HCT116 (cell line): Measurements from ENCODE around the gene KCTD10. TPM values are rescaled to one million over a fixed set of nuclear protein-coding genes. Genes with fewer than 3 reads are reported as not detected.

Source experiments
- ATAC-seq: fragments of 200-7000 bp; cut with Tn5 transposase; 2 replicates; pipeline ENCODE4 v1.9.1; 2020; ENCODE audit warnings: mild to moderate bottlenecking, moderate library complexity
- BruUV-seq: library from RNA; stranded (reverse); fragments of 400-500 nt; replicated peaks from 2 replicates; lab custom pipeline; 2021; lab: Mats Ljungman, UMichigan
- CTCF ChIA-PET: fragments of 300-600 bp; sonication (Branson Sonifier 250); formaldehyde crosslinking; loops from one replicate; lab custom pipeline; 2021; ENCODE audit warnings: antibody characterized with exemption; lab: Charles Lee
- POLR2A ChIA-PET: fragments of 300-600, 350-600 bp; sonication (Branson Sonifier 250); formaldehyde crosslinking; loops from one replicate; lab custom pipeline; 2021; ENCODE audit warnings: antibody characterized with exemption; lab: Charles Lee
- RAD21 ChIA-PET, 2 experiments: fragments of 300-600 bp; sonication (Branson Sonifier 250); formaldehyde crosslinking; loops; one replicate each; lab custom pipeline; 2023; ENCODE audit warnings: low total read pairs in 2 of 2; ENCODE audit not compliant: uncharacterized antibody in 2 of 2, unreplicated experiment in 2 of 2, low non-redundant PET in 1 of 2; lab: Charles Lee
- DNase-seq: peaks from one replicate; pipeline ENCODE4 v3.0.0-alpha.2; 2010; ENCODE audit warnings: low read depth, low spot score
- H2AFZ ChIP-seq: fragments of 200-600 bp; shearing (Covaris generic), sonication (generic); 2 replicates; pipeline ENCODE4 v1.6.1; 2017; ENCODE audit warnings: low read depth, mixed run types, mixed read lengths, antibody characterized with exemption, low read length; ENCODE audit not compliant: poor library complexity, severe bottlenecking
- H3K27ac ChIP-seq: 2 replicates; pipeline ENCODE4 v1.5.1; 2012; ENCODE audit warnings: low read depth, low read length
- H3K27me3 ChIP-seq: fragments of 200-600 bp; sonication (generic); 2 replicates; pipeline ENCODE4 v1.6.1; 2016; ENCODE audit warnings: mixed run types, low read length, mixed read lengths; ENCODE audit not compliant: insufficient read depth
- H3K36me3 ChIP-seq, 2 experiments: fragments of 200-500 bp in 1 of 2; fragments of 200-600 bp in 1 of 2; sonication (Bioruptor generic) in 1 of 2; sonication (generic) in 1 of 2; 2 replicates each; pipeline versions ENCODE4 v1.5.1 to v1.6.1; 2014 to 2016; ENCODE audit warnings: low read length in 2 of 2, inconsistent platforms in 1 of 2, mixed read lengths in 1 of 2, mixed run types in 1 of 2; ENCODE audit not compliant: insufficient read depth in 2 of 2, control insufficient read depth in 1 of 2
- H3K4me1 ChIP-seq, 2 experiments: fragments of 200-600 bp in 1 of 2; sonication (generic) in 1 of 2; 2 replicates each; pipeline versions ENCODE4 v1.5.1 to v1.6.1; 2012 to 2017; ENCODE audit warnings: low read length in 2 of 2, inconsistent platforms in 1 of 2, mild to moderate bottlenecking in 1 of 2, mixed read lengths in 1 of 2, mixed run types in 1 of 2, moderate library complexity in 1 of 2; ENCODE audit not compliant: insufficient read depth in 2 of 2, control insufficient read depth in 1 of 2
- H3K4me2 ChIP-seq: fragments of 200-600 bp; sonication (generic); 2 replicates; pipeline ENCODE4 v1.6.1; 2017; ENCODE audit warnings: mixed run types, low read length, mixed read lengths
- H3K4me3 ChIP-seq, 2 experiments: fragments of 200-600 bp in 1 of 2; sonication (generic) in 1 of 2; replicated peaks in 1 of 2; 2 replicates each; pipeline ENCODE4 v1.5.1; 2011 to 2016; ENCODE audit warnings: low read length in 2 of 2, control low read depth in 1 of 2, low read depth in 1 of 2, mild to moderate bottlenecking in 1 of 2, mixed read lengths in 1 of 2, mixed run types in 1 of 2
- H3K79me2 ChIP-seq: fragments of 200-600 bp; sonication (generic); 2 replicates; pipeline ENCODE4 v1.6.1; 2017; ENCODE audit warnings: mild to moderate bottlenecking, mixed run types, low read length, moderate library complexity, mixed read lengths; ENCODE audit not compliant: insufficient read depth
- H3K9ac ChIP-seq: fragments of 200-600 bp; sonication (generic); 2 replicates; pipeline ENCODE4 v1.6.1; 2016; ENCODE audit warnings: low read length, mixed read lengths
- H3K9me2 ChIP-seq: fragments of 200-600 bp; sonication (generic), shearing (Covaris generic); 2 replicates; pipeline ENCODE4 v1.6.1; 2017; ENCODE audit warnings: mixed run types, mild to moderate bottlenecking, moderate library complexity; ENCODE audit not compliant: insufficient read depth
- H3K9me3 ChIP-seq, 2 experiments: fragments of 200-500 bp in 1 of 2; fragments of 200-600 bp in 1 of 2; sonication (Bioruptor generic) in 1 of 2; sonication (generic) in 1 of 2; 2 replicates each; pipeline ENCODE4 v1.6.1; 2014 to 2017; ENCODE audit warnings: low read length in 2 of 2, mixed read lengths in 2 of 2, inconsistent platforms in 1 of 2, low read depth in 1 of 2, mild to moderate bottlenecking in 1 of 2, mixed run types in 1 of 2, moderate library complexity in 1 of 2; ENCODE audit not compliant: control insufficient read depth in 1 of 2, insufficient read depth in 1 of 2
- H4K20me1 ChIP-seq: fragments of 200-600 bp; sonication (generic), shearing (Covaris generic); 2 replicates; pipeline ENCODE4 v1.6.1; 2017; ENCODE audit warnings: mixed run types, mild to moderate bottlenecking, moderate library complexity; ENCODE audit not compliant: insufficient read depth
- CBX3 ChIP-seq: IDR thresholded peaks from 2 replicates; pipeline ENCODE4 v1.6.1; 2012; ENCODE audit warnings: low read depth
- CEBPB ChIP-seq: IDR thresholded peaks from 2 replicates; pipeline ENCODE4 v1.6.1; 2012; ENCODE audit warnings: low read depth
- CTCF ChIP-seq, 3 experiments: fragments of 200-600 bp in 1 of 3; sonication (generic) in 1 of 3; IDR thresholded peaks in 2 of 3; conservative IDR thresholded peaks in 1 of 3; 2 replicates each; pipeline ENCODE4 v1.5.1; 2012 to 2017; ENCODE audit warnings: low read depth in 2 of 3, low read length in 2 of 3, antibody characterized with exemption in 1 of 3, borderline replicate concordance in 1 of 3, control low read depth in 1 of 3, mild to moderate bottlenecking in 1 of 3, mixed read lengths in 1 of 3, mixed run types in 1 of 3, moderate library complexity in 1 of 3; ENCODE audit not compliant: insufficient read depth in 1 of 3
- EZH2 ChIP-seq: fragments of 200-600 bp; sonication (generic); IDR thresholded peaks from 2 replicates; pipeline ENCODE4 v1.6.1; 2017; ENCODE audit warnings: antibody characterized with exemption, mixed run types
- EZH2phosphoT487 ChIP-seq: fragments of 200-600 bp; IDR thresholded peaks from 2 replicates; pipeline ENCODE4 v1.6.1; 2018; ENCODE audit warnings: antibody characterized with exemption, borderline replicate concordance
- FOSL1 ChIP-seq: IDR thresholded peaks from 2 replicates; pipeline ENCODE4 v1.6.1; 2012; ENCODE audit warnings: low read depth
- JUND ChIP-seq: IDR thresholded peaks from 2 replicates; pipeline ENCODE4 v1.6.1; 2012
- POLR2A ChIP-seq: IDR thresholded peaks from 2 replicates; pipeline ENCODE4 v1.7.0; 2011; ENCODE audit warnings: borderline replicate concordance; ENCODE audit not compliant: insufficient read depth, insufficient read length; ENCODE audit errors: extremely low read depth
- POLR2AphosphoS5 ChIP-seq: IDR thresholded peaks from 2 replicates; pipeline ENCODE4 v1.6.1; 2011; ENCODE audit warnings: mild to moderate bottlenecking, low read depth, low read length, moderate library complexity
- RAD21 ChIP-seq: IDR thresholded peaks from 2 replicates; pipeline ENCODE4 v1.6.1; 2012; ENCODE audit warnings: low read depth, mild to moderate bottlenecking
- SIN3A ChIP-seq: IDR thresholded peaks from 2 replicates; pipeline ENCODE4 v1.6.1; 2012; ENCODE audit warnings: low read depth
- SP1 ChIP-seq: IDR thresholded peaks from 2 replicates; pipeline ENCODE4 v1.6.1; 2012; ENCODE audit warnings: low read depth
- TCF7L2 ChIP-seq: IDR thresholded peaks from 2 replicates; pipeline ENCODE4 v1.7.0; 2011; ENCODE audit warnings: borderline replicate concordance, inconsistent platforms; ENCODE audit not compliant: insufficient read depth, insufficient read length; ENCODE audit errors: extremely low read depth
- YY1 ChIP-seq: IDR thresholded peaks from 2 replicates; pipeline ENCODE4 v1.6.1; 2011; ENCODE audit warnings: low read length, low read depth, moderate library complexity, mild to moderate bottlenecking; ENCODE audit not compliant: insufficient replicate concordance; ENCODE audit errors: extremely low read depth
- ZBTB33 ChIP-seq: IDR thresholded peaks from 2 replicates; pipeline ENCODE4 v1.6.1; 2011; ENCODE audit warnings: mild to moderate bottlenecking, low read length, moderate library complexity; ENCODE audit not compliant: insufficient replicate concordance; ENCODE audit errors: extremely low read depth
- ZFX ChIP-seq: fragments of 450-650 bp; IDR thresholded peaks from 2 replicates; pipeline ENCODE4 v1.6.1; 2017
- ZNF274 ChIP-seq: fragments of 200-500 bp; sonication (Bioruptor generic); IDR thresholded peaks from 2 replicates; pipeline ENCODE4 v1.6.1; 2014; ENCODE audit warnings: mild to moderate bottlenecking, low read depth, low read length, inconsistent platforms
- intact Hi-C: fragments of 100-400 bp; cut with micrococcal nuclease; formaldehyde crosslinking; loops from 2 replicates; pipeline ENCODE4 v1.10.0; 2022
- total RNA-seq: library from RNA; stranded (reverse); gene quantifications from one replicate; pipeline ENCODE4 v1.2.1, GENCODE V29; 2021; ENCODE audit not compliant: unreplicated experiment

The KCTD10 gene
- total RNA-seq, 1 experiment from 2014 or later: 34.7 TPM

- Histone ChIP-seq H3K9me2 (no peaks in the 10 kb centered on the region), H3K36me3 (no peaks in the 10 kb centered on the region), H2AFZ (no peak overlapping the region), H4K20me1 (no peaks in the 10 kb centered on the region), H3K4me3 (no peak overlapping the region), H3K79me2 (no peaks in the 10 kb centered on the region), H3K9me3 (no peaks in the 10 kb centered on the region), H3K27me3 (no peaks in the 10 kb centered on the region), H3K4me1 (no peaks in the 10 kb centered on the region), H3K9ac (no peak overlapping the region), H3K27ac (no peak overlapping the region), H3K4me2 (no peak overlapping the region)
- TF ChIP-seq YY1 (no peak), ZBTB33 (no peak), EZH2phosphoT487 (no peak), ZNF274 (no peak), EZH2 (no peak)
- ATAC-seq (no peak), DNase-seq (no peak)
- POLR2A ChIA-PET: no interaction called here
- RAD21 ChIA-PET: no interaction called here
- no TSS peak for BruUV-seq
- CTCF ChIA-PET: interaction anchor here (2.3 kb wide), 1 partner anchor 11 kb away, joined by 15 read pairs; no protein-coding TSS in a partner anchor
- intact Hi-C loops: no loop called here
Observed at GRCh38 chr12:109422251-109422650, 54.8 kb downstream of the KCTD10 start.

- no peak for DNase-seq
- Histone ChIP-seq H3K4me1 (no peaks in the 10 kb centered on the region), H3K9me3 (no peaks in the 10 kb centered on the region), H3K4me3 (no peak overlapping the region), H2AFZ (no peak overlapping the region), H3K36me3 (no peaks in the 10 kb centered on the region), H3K27ac (no peak overlapping the region), H3K9me2 (no peaks in the 10 kb centered on the region), H3K9ac (no peak overlapping the region), H3K4me2 (no peak overlapping the region), H3K27me3 (no peaks in the 10 kb centered on the region), H4K20me1 (no peaks in the 10 kb centered on the region), H3K79me2 (no peaks in the 10 kb centered on the region)
- BruUV-seq: no TSS peak
- ChIA-PET CTCF (interaction anchor here (2.3 kb wide), 1 partner anchor 12 kb away, joined by 15 read pairs; no protein-coding TSS in a partner anchor), RAD21 (no interaction called here), POLR2A (no interaction called here)
- no peak for ATAC-seq
- intact Hi-C loops: no loop called here
- no peak for TF ChIP-seq FOSL1
- no peak for TF ChIP-seq TCF7L2
- no peak for TF ChIP-seq CEBPB
- no peak for TF ChIP-seq JUND
- no peak for TF ChIP-seq RAD21
- TF ChIP-seq ZFX: no peak
- no peak for TF ChIP-seq YY1
- TF ChIP-seq POLR2A: no peak
- no peak for TF ChIP-seq CTCF (IDR thresholded peaks at IDR 0.05 in 2 of 3, conservative IDR thresholded peaks at IDR 0.05 in 1 of 3; ENCODE audit: borderline replicate concordance in 1 of 3, insufficient read depth in 1 of 3, low read depth in 2 of 3, low read length in 2 of 3)
- no peak for TF ChIP-seq SP1
- TF ChIP-seq SIN3A: no peak
- no peak for TF ChIP-seq POLR2AphosphoS5
- no peak for TF ChIP-seq CBX3
- no peak for TF ChIP-seq ZNF274
Observed at GRCh38 chr12:109421355-109422087, 55.6 kb downstream of the KCTD10 start.
